HL-60 (cell line): ENCODE results near the gene SIGLEC11.

Experiments used
- POLR2AphosphoS5 ChIP-seq: IDR thresholded peaks from 2 replicates; pipeline ENCODE4 v1.6.1; 2012; ENCODE audit warnings: low read depth
- TF ChIP-seq, protein P1 (sequence below): IDR thresholded peaks from one replicate; pipeline ENCODE4 v1.5.1; 2011; ENCODE audit warnings: low read length, control low read depth, inconsistent platforms; ENCODE audit not compliant: insufficient read depth
- TF ChIP-seq, protein P2 (sequence below): IDR thresholded peaks from 2 replicates; pipeline ENCODE4 v1.6.1; 2012; ENCODE audit warnings: low read depth; ENCODE audit not compliant: insufficient replicate concordance

DNA sequence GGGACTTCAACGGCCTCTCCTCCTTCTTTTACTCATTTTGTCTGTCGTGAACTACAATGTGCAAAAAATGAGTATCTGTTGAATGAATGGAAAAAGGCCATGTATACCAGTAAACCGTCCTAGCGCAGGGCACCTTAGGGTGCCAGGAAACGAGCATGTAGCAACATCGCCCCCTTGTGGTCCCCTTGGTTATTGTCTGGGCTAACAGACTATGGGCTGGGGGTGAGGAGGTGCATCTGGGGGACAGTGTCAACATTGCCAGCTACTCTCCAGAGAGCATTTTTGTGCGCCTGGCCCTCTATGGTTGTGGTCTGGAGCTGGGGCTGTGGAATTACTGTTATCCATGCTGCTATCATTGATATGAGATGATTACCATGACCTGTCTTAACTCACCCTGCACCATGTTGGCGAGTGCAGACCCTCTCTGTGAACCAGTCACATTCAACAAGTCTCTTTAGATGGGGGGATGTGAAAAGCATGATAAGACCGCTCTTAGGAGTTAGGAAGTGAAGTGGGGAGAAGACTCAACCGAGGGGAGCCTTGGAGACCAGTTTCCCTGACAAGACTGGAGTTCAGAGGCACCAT, 22.8 kb upstream of the SIGLEC11 start:
- TF ChIP-seq, protein P1, sequence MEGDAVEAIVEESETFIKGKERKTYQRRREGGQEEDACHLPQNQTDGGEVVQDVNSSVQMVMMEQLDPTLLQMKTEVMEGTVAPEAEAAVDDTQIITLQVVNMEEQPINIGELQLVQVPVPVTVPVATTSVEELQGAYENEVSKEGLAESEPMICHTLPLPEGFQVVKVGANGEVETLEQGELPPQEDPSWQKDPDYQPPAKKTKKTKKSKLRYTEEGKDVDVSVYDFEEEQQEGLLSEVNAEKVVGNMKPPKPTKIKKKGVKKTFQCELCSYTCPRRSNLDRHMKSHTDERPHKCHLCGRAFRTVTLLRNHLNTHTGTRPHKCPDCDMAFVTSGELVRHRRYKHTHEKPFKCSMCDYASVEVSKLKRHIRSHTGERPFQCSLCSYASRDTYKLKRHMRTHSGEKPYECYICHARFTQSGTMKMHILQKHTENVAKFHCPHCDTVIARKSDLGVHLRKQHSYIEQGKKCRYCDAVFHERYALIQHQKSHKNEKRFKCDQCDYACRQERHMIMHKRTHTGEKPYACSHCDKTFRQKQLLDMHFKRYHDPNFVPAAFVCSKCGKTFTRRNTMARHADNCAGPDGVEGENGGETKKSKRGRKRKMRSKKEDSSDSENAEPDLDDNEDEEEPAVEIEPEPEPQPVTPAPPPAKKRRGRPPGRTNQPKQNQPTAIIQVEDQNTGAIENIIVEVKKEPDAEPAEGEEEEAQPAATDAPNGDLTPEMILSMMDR: peak; percentile 94
- TF ChIP-seq, protein P2, sequence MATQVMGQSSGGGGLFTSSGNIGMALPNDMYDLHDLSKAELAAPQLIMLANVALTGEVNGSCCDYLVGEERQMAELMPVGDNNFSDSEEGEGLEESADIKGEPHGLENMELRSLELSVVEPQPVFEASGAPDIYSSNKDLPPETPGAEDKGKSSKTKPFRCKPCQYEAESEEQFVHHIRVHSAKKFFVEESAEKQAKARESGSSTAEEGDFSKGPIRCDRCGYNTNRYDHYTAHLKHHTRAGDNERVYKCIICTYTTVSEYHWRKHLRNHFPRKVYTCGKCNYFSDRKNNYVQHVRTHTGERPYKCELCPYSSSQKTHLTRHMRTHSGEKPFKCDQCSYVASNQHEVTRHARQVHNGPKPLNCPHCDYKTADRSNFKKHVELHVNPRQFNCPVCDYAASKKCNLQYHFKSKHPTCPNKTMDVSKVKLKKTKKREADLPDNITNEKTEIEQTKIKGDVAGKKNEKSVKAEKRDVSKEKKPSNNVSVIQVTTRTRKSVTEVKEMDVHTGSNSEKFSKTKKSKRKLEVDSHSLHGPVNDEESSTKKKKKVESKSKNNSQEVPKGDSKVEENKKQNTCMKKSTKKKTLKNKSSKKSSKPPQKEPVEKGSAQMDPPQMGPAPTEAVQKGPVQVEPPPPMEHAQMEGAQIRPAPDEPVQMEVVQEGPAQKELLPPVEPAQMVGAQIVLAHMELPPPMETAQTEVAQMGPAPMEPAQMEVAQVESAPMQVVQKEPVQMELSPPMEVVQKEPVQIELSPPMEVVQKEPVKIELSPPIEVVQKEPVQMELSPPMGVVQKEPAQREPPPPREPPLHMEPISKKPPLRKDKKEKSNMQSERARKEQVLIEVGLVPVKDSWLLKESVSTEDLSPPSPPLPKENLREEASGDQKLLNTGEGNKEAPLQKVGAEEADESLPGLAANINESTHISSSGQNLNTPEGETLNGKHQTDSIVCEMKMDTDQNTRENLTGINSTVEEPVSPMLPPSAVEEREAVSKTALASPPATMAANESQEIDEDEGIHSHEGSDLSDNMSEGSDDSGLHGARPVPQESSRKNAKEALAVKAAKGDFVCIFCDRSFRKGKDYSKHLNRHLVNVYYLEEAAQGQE: no peak
- TF ChIP-seq POLR2AphosphoS5: no peak
